HG03575 (cell line): ENCODE measurements around the gene NEURL1.

Experiments used
- ATAC-seq: cut with Tn5 transposase; IDR thresholded peaks from one replicate; pipeline ENCODE4 v1.9.1; 2021; ENCODE audit not compliant: unreplicated experiment, insufficient number of reproducible peaks, low FRiP score; ENCODE audit errors: extremely low read depth

The NEURL1 gene

GRCh38 chr10:103534621-103535498 is 41.4 kb downstream of the NEURL1 start:
- ATAC-seq = no peak

DNA sequence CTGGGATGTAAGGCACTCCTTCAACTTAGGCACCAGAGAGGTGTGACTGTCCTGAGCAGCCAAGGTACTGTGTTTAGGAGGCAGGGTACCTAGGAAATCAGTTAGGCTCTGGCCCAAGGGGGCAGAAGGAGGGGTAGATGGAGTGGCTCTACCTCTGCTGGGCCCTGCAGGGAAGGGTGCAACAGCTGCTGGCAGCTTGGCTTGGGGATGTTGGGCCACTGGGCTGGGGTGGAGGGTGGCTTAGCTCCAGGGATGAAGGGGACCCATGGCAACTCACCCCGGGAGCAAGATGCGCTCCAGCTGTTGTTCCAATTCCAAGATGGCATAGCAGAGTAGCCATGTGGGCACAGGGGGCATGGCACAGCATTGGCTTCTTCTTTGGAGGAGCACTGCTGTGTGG is 42.1 kb downstream of the NEURL1 start:
- no peak for ATAC-seq

DNA sequence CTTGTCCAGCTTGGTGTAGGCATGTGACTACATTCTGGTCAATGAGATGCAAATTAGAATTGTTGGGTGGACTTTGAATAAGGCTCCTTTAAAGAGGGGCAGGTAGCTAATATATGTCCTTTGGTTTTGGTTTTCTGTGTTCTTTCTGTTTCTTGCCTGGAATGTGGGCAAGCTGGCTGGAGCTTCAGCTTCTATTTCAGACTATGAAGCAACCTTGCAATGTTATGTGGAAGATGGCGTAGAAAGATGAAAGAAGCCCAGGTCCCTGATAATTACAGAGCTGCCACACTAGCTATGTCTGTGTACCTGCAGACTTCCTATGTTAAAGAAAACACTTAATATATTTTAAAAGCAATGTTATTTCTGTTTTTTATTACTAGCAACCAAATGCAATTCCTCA is 46.2 kb downstream of the NEURL1 start:
- no peak for ATAC-seq

DNA sequence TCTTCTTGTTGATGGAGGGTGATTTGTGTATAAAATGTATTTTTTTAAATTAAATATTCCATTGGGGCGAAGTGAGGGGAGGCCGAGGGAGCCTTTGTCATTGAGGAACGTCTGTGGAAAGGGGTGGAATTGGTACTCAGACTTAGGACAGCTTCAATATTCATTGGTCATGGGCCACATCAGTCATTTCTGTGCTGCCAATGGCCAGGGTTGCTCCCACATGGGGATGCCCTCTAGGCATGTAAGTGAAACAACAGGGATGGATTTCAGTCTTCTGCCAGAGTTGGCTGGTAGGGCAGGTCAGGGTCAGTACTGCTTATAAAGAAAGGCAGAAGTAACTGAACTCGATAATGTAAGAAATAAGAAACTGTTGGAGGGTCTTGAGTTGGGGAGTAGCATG is 47.2 kb downstream of the NEURL1 start:
- ATAC-seq = no peak

GRCh38 chr10:103541616-103542015 is 48.1 kb downstream of the NEURL1 start:
- no peak for ATAC-seq

- ATAC-seq = no peak
Observed at GRCh38 chr10:103542764-103543616, 49.5 kb downstream of the NEURL1 start.

DNA sequence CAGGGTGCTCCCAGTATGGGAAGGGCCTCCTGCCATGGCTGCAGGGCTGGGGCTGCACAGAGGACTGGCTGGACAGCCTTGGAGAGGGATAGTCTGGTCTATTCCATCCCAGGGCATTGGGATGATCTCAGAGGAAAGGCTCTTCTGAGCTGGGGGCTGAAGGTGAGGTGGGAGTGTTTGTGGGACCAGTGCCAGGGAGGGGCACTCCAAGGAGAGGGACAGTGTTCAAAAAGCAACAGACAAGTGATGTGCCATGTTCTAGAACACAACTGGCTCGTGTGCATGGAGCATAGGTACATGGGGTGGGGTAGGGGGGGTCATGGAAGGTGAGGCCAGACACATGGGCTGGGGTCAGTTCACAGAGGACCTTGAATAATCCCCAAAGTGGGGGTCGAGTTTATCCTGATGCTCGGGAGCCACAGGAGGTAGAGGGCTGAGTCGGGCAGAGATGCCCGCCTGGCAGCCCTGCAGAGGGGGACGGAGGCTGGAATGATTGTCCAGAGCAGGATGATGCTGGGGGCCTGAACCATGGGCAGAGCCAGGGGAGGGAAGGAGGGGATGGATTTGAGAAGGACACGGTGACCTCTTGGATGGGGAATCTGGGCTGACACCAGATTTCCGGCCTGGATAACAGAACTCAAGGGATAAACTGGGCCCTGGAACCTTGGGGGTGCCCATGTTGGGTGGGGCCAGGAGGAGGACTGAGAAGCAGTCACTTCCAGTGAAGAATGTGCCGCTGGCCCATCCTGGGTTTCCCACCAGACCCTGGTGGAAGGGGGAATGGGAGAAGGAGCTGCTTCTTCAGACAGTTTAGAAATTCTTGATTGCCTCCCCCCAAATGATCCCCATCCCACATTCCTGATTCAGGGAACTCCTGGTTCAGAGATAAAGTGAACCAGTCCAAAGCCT is 50.4 kb downstream of the NEURL1 start:
- ATAC-seq = no peak

GRCh38 chr10:103544657-103545310 is 51.3 kb downstream of the NEURL1 start:
- ATAC-seq = no peak

DNA sequence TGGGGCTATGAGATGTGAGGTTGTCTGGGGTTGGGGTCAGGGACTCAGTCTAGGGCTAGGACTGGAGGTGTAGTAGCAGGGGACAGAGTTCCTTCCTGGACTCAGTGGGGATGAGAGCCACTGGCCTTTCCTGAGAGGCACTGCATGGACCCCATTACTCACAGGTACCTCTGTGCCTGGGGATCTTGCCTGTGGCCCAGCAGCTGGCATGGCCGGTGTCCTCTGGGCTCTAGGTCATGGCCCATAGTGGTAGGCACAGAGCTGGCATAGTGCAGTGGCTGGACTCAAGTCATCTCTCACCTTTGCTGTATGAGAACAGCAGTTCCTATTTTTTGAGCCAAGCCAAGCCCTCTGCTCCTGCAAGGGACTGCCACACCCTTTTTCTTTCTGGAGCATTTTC is 51.9 kb downstream of the NEURL1 start:
- no peak for ATAC-seq

DNA sequence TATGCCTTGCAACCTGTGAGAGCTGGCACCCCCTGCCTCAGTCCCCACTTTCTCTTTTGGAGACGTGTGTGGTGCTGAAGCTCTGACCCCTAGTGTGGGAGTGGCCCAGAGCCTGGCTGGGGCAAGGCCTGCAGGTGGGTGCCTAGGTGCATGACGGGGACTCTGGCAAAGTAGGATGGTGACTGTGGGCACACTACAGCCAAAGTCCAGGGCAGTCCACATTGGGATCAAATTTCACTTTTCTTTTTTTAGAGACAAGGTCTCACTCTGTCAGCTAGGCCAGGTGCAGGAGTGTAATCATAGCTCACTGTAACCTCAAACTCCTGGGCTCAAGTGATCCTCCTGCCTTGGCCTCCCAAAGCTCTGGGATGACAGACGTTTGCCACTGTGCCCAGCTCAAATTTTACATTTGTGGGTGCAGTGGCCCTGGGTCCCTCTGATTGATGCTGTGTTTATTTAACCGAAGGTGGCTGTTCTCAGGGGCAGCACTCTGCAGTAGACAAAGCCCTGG is 52.3 kb downstream of the NEURL1 start:
- ATAC-seq = no peak

DNA sequence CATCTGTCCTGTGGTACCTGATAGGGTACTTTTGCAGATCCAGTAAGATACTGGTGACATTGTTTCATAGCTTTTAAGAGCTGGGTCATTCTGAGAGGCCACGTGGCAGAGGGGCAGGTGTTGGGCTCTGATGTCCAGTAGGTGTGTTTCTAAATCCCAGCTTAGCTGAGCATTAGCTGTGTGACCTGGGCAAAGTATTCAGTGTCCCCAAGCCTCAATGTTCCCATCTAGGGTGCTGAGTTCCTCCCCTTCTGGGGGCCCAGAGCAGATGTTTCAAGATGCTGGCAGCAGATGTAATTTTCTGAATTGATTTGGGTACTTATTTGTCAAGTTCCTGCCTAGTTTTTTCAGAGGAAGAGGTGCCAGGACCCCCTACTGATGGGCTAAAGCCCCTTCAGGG is 52.9 kb downstream of the NEURL1 start:
- ATAC-seq = no peak

DNA sequence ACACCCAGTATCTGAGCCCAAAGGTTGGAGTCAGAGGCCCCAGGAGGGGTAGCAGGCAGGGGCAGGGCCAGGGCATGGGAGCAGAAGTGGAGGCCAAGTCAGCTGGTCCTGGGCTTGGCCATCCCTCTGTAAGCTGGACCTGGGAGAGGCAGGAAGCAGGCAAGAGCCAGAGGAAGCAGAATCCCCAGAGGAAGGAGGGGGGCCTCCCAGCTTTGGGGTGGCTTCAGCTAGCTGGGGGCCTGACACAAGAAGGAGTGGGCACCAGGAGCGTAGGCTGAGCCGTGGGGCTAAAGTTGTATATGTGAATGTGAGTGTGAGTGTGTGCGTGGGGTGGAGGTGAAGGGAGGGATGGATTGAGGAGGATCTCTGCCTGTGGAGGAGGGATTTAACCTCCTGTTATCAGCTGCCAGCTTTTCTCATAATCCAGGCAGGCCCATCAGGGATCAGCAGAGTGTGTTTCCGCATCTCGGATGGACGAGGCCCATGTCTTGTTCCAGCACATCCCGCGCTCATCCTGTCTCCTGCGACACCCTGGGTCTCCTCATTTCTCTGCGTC is 54.0 kb downstream of the NEURL1 start:
- ATAC-seq = no peak

DNA sequence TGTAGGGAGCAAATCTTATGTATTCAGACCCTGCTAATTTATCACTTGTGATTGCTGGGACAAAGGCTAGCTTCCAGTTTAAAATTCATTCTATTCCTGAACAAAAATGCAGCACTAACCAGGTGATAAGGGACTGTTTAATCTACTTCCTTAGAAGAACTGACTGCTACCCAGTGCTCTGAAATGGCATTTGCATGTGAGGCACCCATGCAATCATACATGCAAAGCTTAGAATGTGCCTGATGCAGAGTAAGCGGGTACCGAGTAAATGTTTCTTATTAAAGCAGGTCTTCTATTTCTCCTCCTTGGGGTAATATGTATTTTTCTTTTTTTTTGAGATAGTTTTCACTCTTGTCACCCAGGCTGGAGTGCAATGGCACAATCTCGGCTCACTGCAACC is 54.5 kb downstream of the NEURL1 start:
- no peak for ATAC-seq

GRCh38 chr10:103548581-103549348 is 55.3 kb downstream of the NEURL1 start:
- ATAC-seq = no peak

- no peak for ATAC-seq
Observed at GRCh38 chr10:103549349-103549685, 55.8 kb downstream of the NEURL1 start.

DNA sequence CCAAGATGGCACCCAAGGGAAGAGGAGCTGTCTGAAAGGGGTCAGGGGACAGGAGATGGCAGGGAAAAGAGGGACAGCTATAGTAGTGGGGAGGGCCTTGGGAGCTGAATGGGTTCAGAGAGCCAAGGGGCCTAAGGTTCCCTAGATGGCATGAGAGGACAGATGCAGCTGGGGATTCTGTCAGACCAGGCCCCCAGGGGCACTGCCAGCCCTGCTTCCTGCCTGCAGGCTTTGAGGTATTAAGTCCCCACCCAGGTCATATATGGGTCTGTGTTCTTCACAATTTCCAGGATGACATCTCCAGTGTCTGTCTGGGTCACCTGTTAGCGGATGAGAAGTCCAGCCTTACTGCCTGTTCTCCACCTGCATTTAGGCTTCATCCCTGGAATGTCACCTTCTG is 56.7 kb downstream of the NEURL1 start:
- no peak for ATAC-seq
